MG63 (cell line): Measurements from ENCODE around the gene SRMS. TPM values are rescaled to one million over a fixed set of nuclear protein-coding genes. Genes with fewer than 3 reads are reported as not detected.

Source experiments
- DNase-seq: peaks from one replicate; pipeline ENCODE4 v3.0.0-alpha.2; 2020
- H3K27me3 ChIP-seq: fragments of 250-450 bp; sonication (Bioruptor Pico); 2 replicates; pipeline ENCODE4 v1.5.1; 2020; ENCODE audit warnings: mild to moderate bottlenecking, moderate library complexity
- H3K36me3 ChIP-seq: fragments of 250-450 bp; sonication (Bioruptor Pico); 2 replicates; pipeline ENCODE4 v1.5.1; 2020; ENCODE audit warnings: mild to moderate bottlenecking, moderate library complexity
- H3K4me3 ChIP-seq: fragments of 250-450 bp; sonication (Bioruptor Pico); 2 replicates; pipeline ENCODE4 v1.5.1; 2020; ENCODE audit warnings: mild to moderate bottlenecking, moderate library complexity
- H3K9me3 ChIP-seq: fragments of 250-450 bp; sonication (Bioruptor Pico); 2 replicates; pipeline ENCODE4 v1.5.1; 2020; ENCODE audit warnings: mild to moderate bottlenecking, moderate library complexity
- total RNA-seq: library from RNA; depleted of rRNA; stranded (reverse); fragments of >200 nt; shearing (Covaris generic); gene quantifications from 2 replicates; pipeline ENCODE4 v1.2.3, GENCODE V29; 2014; ENCODE audit warnings: low replicate concordance

The SRMS gene
- total RNA-seq, 1 experiment from 2014 or later, result not detected

DNA sequence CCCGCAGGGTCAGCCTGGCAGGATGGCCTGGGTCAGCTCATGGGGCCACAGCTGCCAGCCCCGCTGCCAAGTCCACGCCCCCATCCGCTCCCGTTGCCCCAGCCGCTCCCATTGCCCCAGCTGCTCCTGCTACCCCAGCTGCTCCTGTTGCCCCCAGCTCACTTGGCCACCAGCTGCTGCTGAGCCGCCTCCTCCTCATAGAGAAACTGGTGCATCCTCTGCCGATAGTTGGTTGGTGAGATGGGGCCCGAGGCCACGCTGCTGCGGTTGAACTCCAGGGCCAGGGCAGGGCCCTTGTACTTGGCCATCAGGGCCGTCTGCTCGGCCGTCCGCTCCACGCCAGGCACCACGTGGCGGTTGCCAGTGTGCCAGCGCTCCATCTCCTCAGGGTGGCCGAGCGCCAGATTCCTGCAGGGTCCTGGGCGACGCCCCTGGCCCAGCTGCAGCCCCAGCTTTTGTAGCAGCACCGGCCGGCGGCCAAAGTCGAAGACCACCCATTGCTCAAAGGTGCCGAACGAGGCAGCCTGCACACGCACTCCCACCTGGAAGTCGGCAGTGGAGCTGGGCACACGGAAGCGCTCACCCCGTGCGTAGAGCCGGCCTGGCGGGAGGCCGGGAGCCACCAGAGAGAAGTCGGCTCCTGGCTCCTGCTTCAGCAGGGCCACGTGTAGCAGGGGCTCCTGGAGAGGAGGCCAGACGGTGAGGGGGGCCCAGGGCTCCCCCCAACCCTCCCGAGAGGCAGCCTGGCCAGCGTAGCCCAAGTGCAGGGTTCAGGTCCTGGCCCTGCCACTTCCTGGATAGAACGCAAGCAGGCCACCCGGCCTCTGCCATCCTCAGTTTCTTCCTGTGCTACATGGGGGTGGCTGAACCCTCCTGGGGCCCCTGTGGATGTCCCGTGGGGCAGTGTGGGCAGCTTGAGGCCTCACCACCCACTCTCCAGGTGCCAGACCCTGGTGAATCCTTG lies 21.7 kb upstream of the SRMS start:
- H3K27me3 ChIP-seq, result no peaks in the 10 kb centered on the region
- no peak overlapping the region for H3K4me3 ChIP-seq
- peaks cover 54% of the 10 kb centered on the region for H3K36me3 ChIP-seq
- no peaks in the 10 kb centered on the region for H3K9me3 ChIP-seq
- no peak for DNase-seq

DNA sequence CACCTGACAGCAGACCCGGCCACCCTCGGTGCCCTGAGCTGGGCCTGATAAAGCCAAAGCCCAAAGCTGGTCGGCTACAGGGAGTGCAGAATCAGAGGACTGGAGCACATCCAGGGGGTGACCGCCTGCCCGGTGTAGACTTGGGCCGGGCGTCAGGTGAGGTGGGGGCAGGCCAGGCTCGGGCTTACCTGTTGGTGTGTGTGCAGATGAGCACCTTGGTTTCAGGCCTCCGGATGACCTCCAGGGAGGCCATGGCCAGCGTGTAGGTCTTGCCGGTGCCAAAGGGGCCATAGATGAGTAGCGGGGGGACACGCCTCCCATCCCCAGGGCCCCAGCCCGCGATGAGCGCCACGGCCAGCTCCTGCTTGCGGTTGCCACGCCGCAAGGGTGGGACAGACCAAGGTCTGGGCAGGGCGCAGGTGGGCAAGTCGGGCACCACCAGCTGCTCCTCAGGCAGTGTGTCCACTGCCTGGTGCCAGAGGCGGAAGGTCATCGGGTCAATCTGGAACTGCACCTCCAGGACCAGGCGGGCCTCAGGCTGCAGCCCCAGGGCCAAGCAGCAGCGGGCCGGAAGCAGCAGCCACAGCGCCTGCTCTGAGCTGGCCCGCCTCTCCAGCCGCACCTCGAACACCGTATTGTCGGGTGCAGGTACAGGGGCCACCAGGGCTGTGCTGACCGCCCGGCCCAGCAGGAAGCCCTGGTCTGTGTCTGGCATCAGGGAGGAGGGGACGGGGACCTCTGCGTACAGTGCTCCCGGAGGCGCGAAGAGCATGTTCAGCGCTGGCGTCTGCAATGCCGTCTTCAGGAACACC lies 20.8 kb upstream of the SRMS start:
- Histone ChIP-seq H3K36me3 (peaks cover 61% of the 10 kb centered on the region), H3K27me3 (no peaks in the 10 kb centered on the region), H3K9me3 (no peaks in the 10 kb centered on the region), H3K4me3 (no peak overlapping the region)
- DNase-seq, result no peak

DNA sequence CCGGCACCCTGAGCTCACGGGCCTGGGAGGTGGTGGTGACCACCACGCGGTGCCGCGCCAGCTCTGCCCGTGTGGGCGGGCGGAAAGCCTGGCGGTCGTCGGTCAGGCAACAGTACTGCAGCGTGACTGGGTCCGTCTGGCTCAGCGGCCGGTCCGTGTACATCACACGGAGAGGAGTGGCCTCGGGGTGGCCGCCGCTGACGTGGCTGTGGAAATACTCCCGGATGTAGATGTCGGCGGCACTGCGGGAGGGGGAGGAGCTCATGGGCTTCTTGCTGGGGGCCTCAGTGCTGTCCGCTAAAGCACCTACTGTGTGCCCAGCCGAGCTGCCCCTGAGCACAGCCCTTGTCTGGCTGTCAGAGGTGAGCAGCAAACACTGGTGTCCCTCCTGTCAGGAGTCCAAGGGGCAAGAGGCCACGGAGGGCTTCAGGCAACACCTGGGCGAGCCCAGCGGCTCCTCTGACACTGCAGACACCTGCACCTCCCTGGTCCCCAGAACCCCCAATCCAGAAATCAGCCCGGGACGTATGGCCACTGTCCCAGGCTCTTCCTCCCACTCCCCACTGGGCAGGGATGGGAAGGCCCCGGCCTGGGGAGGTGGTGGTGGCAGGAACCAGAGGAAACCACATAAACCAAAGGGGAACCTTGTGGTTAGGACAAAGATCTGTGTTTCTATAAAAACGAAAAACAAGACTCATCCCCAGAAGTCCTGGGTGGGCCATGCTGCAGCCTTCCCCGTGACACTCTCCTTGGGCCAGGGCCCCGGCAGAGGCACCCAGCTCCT lies 20.0 kb upstream of the SRMS start:
- Histone ChIP-seq H3K9me3 (no peaks in the 10 kb centered on the region), H3K4me3 (no peak overlapping the region), H3K27me3 (no peaks in the 10 kb centered on the region), H3K36me3 (peaks cover 65% of the 10 kb centered on the region)
- no peak for DNase-seq

DNA sequence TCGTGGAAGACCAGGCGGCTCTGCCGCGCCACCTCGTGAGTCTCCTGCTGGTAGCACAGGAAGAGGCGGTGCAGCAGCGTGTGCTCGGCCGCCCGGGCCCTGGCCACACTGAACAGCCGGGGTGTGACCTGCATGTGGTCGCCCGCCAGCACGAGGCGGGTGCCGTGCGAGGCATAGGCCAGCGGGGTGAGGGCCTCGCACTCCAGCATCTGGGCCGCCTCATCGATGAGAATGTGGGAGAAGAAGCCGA lies 19.5 kb upstream of the SRMS start:
- H3K36me3 ChIP-seq, result peaks cover 64% of the 10 kb centered on the region
- DNase-seq, result no peak

DNA sequence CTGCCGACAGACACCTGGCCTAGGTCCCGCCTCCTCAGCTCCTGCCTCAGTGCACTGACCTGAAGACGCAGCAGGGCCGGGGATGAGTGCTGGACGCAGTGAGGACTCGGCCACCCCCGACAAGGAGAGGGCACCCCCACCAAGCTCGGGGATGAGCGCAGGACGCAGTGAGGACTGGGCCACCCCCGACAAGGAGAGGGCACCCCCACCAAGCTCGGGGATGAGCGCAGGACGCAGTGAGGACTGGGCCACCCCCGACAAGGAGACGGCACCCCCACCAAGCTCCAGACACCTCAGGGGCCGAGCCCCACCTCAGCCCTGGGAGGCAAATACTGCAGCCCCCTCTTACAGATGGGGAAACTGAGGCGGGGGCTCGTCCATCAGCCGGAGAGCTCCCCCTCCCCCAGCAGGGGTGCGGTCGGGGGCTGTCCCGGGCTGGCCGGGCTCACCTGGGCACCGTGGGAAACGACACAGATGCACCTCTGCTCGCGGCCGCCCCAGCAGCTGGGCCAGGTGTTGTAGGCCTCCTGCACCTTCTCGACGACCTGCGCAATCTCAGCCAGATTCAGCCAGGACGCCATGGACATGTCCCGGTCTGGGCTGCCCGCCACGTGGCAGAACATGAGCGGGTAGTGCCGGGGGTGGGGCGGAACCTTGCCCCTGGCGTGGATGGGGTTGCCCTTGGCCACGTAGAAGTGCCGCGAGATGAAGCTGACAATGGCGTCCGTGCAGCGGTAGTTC lies 19.0 kb upstream of the SRMS start:
- Histone ChIP-seq H3K9me3 (no peaks in the 10 kb centered on the region), H3K4me3 (no peak overlapping the region), H3K27me3 (no peaks in the 10 kb centered on the region), H3K36me3 (peaks cover 66% of the 10 kb centered on the region)
- DNase-seq, result no peak

More for the DNA sequence above, 19.5 kb upstream of the SRMS start:
- no peaks in the 10 kb centered on the region for H3K9me3 ChIP-seq
- H3K4me3 ChIP-seq, result no peak overlapping the region
- no peaks in the 10 kb centered on the region for H3K27me3 ChIP-seq

DNA sequence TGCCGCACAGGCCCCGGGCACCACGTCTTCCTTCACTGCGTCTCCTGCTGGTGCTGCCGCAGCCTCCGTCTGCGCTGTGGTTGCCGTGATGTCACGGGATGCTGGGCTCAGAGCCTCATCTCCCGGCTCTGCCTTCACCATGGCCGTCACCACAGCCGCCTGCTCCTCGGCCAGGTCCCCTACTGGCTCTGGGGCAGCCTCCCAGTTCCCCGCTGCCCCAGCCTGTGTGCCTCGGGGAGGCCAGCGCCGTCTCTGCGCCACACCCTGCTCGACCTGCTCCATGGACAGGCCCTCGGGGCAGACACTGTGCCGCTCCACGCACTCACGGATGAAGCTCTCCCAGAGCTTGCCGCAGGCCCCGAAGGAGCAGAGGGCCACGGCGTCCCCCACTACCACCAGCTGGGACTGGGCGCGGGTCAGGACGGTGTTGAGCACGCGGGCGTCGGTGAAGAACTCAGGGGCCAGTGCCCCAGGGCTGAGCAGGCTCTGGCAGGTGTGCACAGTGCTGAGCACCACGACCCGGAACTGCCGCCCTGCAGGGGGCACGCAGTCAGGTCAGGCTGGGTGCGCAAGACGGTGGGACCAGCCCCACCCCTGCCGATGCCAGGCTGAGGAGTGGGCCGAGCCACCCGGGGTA lies 18.3 kb upstream of the SRMS start:
- Histone ChIP-seq H3K4me3 (no peak overlapping the region), H3K27me3 (no peaks in the 10 kb centered on the region), H3K9me3 (no peaks in the 10 kb centered on the region), H3K36me3 (peaks cover 71% of the 10 kb centered on the region)
- no peak for DNase-seq

DNA sequence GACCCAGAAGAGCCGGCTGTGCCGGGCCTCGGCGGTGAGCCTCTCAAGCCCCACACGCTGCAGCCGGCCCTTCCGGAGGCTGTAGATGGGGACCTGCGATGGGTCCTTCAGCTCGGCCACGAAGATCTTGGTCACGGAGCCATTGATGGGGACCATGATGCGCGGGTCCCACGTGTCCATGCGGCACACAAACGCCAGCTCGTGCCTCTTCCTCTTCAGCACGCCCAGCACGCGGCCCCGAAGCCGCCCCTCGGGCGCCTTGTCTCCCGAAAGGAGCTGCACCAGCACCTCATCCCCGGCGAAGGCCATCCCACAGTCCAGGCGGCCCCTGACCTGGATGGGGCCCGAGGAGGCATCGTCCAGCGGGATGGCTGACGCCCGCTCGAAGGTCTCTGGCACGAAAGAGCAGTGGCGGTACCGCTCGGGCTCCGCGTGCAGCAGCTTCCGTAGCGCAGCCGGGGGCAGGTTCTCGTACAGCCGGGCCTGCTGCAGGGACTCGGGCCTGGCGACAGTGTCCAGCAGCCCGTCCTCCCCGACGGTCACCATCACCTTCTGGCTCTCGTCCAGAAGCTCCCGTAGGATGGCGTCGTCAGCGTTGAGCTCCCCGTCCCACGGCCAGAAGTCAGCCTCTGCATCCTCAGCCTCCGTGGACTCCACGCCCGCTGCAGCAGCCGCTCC lies 17.6 kb upstream of the SRMS start:
- no peak for DNase-seq
- Histone ChIP-seq H3K27me3 (no peaks in the 10 kb centered on the region), H3K36me3 (peaks cover 75% of the 10 kb centered on the region), H3K4me3 (no peak overlapping the region), H3K9me3 (no peaks in the 10 kb centered on the region)

DNA sequence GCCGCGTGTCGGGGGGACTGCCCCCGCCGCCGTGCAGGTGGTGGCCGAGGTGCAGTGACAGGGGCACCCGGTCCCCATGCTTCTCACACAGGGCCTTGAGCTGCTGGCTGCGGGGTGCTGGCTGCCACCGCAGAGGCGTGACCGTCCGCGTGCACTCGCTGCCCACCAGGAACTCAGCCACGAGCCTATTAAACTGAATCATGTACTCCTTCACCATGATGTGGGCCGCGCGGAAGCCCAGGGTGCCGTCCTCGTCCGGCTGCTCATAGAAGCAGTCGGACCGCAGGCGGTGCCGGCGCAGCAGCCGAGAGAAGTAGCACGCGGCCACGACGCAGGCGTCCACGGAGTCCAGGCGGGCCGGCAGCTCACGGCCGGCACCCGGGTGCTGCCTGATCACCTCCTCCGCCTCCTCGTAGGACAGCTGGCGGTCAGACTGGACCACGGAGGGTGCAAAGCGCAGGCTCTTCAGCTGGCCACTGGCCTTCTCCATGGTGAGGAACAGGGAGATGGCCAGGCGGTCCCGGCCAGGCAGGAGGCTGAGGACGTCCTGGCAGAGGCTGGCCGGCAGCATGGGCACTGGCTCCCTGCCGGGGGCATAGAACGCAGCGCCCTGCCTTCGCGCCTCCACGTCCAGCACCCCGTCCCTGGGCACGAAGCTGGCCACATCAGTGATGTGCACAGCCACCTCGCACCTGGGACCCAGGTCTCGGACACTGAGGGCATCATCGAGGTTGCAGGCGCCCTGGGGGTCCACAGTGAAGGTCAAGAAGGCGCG lies 16.7 kb upstream of the SRMS start:
- no peak for DNase-seq
- Histone ChIP-seq H3K36me3 (peaks cover 75% of the 10 kb centered on the region), H3K9me3 (no peaks in the 10 kb centered on the region), H3K4me3 (no peak overlapping the region), H3K27me3 (no peaks in the 10 kb centered on the region)

DNA sequence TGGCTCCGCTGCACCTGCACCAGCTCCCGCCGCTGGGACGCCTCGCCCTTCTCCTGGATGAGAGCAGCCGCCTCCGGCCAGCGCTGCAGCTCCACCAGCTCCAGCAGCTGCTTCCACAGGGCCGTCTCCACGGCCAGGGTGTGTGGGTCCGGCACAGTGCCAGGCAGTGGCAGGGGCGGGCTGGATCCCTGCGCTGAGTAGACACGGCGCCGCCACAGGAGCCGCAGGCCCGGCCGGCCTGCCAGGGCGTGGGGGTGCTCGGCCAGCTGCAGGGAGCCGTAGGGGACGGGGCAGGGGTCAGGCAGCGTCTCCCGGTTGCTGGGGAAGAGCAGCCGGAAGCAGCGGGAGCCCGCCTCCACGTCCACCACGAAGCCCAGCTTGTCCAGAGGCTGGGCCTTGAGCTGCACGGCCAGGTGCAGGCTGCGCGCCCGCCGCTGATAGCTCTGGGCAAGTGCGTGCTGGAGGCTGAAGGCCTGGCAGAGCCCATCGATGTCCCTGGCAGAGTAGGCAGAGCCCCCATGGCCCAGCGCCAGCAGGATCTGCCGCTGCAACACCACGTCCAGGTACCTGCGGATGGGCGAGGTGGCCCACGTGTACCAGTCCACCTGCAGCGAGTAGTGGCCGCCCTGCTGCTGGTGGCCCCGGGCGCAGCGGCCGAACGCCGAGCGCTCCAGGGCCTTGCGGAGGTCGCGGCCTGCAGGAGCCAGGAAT lies 15.8 kb upstream of the SRMS start:
- Histone ChIP-seq H3K27me3 (no peaks in the 10 kb centered on the region), H3K36me3 (peaks cover 73% of the 10 kb centered on the region), H3K4me3 (no peak overlapping the region), H3K9me3 (no peaks in the 10 kb centered on the region)
- no peak for DNase-seq

DNA sequence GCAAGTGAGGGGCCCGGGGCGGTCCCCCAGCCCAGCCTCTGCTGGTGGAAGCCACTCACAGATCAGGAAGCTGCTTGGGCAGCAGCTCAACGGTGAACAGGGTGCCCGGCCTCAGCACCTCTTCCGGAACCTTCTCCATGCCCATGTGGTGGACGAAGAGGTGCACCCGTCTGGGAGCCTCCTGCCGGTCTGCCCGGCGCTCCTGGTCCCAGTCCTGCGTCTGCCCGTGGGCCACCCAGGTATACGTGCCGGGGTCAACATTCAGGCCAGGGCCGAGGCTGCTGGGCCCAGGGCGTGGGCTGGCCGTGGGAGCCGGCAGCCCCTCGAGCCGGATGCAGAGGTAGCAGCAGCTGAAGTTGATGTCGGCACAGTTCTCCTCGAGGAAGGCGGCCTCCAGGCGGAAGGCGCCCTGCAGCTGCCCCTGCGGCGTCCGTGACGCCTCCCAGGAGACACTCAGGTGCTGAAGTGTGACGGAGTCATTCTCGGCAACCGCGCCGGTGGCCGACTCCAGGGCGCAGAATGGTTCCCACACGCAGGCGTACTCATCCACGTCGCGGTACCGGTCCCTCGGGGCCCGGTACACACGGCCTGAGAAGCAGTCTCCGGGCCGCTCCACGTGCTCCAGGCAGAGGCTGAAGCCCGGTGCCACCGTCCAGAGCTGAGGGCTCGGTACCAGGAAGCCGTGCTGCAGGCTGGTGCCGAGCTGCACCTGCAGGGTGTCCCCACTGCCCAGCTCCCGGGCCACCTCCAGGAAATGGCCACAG lies 15.1 kb upstream of the SRMS start:
- Histone ChIP-seq H3K9me3 (no peaks in the 10 kb centered on the region), H3K36me3 (peaks cover 66% of the 10 kb centered on the region), H3K4me3 (no peak overlapping the region), H3K27me3 (no peaks in the 10 kb centered on the region)
- no peak for DNase-seq

DNA sequence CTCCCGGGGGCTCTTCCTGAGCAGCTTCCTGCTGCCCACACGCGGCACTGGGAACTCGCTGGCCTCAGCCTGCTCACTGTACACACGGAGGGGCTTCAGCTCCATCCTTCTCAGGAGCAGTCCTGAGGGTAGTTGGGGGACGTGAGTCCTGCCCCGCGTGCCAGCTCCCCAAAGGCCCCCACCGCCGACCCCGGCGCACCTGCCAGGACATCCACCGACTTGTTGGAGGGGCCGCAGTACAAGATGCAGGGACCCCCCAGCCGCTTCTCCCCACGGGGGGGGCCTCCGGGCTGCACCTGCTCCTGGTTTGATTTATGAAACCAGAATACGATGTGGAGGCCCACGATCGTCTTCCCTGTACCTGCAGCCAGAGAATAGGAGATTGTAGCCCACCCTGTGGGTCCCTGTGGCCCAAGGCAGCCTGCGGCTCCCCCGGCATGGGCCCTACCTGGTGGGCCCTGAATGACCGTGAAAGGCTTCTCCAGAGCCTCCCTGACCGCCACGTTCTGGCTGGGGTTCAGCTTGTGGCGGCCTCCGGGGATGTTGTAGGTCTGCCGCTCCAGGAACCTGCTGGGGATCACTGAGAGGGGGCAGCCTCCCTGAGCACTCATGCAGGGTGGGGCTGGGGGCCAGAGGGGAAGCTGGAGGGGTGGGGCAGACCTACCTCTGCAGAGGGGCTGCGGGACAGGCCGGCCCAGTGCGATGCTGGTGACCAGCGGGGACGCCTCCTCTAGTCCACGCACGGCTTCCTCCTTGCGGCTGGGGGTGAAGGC lies 14.3 kb upstream of the SRMS start:
- no peaks in the 10 kb centered on the region for H3K27me3 ChIP-seq
- H3K36me3 ChIP-seq, result peaks cover 59% of the 10 kb centered on the region
- no peak for DNase-seq
- H3K4me3 ChIP-seq, result no peak overlapping the region
- no peaks in the 10 kb centered on the region for H3K9me3 ChIP-seq

DNA sequence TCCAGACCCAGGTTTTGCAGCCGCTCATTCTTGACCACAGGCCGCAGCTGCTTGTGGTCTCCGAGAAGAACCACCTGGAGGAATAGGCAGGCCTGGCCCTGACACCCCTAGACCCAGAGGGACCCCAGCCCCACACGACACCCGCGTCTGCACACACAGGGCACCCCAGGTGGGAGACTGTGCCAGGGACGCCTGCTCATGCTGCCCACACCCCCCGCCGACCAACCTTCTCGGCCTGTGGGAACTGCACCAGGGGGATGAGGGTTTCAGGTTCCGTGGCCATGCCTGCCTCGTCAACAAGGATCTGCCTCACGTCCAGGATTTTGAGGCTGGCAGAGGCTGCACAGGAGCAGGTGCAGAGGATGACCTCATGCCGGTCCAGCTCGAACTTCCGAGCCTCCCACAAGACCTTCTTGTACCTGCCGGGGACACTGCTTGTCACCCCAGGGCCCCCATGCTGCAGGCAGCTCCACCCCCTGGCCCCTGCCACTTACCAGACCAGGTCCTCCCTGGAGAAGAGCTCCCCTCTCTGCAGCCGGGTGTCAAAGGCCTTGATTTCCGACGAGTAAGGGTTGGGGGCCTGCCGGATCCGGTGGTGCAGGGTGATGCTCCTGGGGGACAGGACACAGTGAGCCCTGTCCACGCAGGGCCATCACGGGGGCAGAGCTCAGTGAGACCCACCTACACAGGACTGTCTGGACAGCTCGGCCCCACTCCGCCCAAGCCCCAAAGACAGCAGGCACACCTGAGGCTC lies 13.5 kb upstream of the SRMS start:
- no peak for DNase-seq
- Histone ChIP-seq H3K4me3 (no peak overlapping the region), H3K27me3 (no peaks in the 10 kb centered on the region), H3K36me3 (peaks cover 55% of the 10 kb centered on the region), H3K9me3 (no peaks in the 10 kb centered on the region)
